GM21447 (cell line): Measurements from ENCODE around the gene MMEL1.

ENCODE experiments used
- ATAC-seq: cut with Tn5 transposase; IDR thresholded peaks from one replicate; pipeline ENCODE4 v1.9.1; 2021; ENCODE audit not compliant: unreplicated experiment

The MMEL1 gene

GRCh38 chr1:2605509-2606395 is 27.1 kb downstream of the MMEL1 start:
- ATAC-seq = no peak

GRCh38 chr1:2604844-2605508 is 27.8 kb downstream of the MMEL1 start:
- ATAC-seq = no peak

GRCh38 chr1:2604156-2604843 is 28.5 kb downstream of the MMEL1 start:
- no peak for ATAC-seq

GRCh38 chr1:2603521-2604155 is 29.2 kb downstream of the MMEL1 start:
- ATAC-seq = no peak

- no peak for ATAC-seq
These were observed 29.8 kb downstream of the MMEL1 start for GRCh38 chr1:2602866-2603520.

GRCh38 chr1:2602311-2602835 is 30.4 kb downstream of the MMEL1 start:
- ATAC-seq = no peak

- ATAC-seq = no peak
These were observed 31.0 kb downstream of the MMEL1 start for GRCh38 chr1:2601721-2602303.

GRCh38 chr1:2598329-2598931 is 34.4 kb downstream of the MMEL1 start:
- no peak for ATAC-seq

GRCh38 chr1:2597441-2598328 is 35.1 kb downstream of the MMEL1 start:
- no peak for ATAC-seq

- no peak for ATAC-seq
These were observed 36.1 kb downstream of the MMEL1 start for GRCh38 chr1:2596530-2597333.

- no peak for ATAC-seq
These were observed 36.8 kb downstream of the MMEL1 start for GRCh38 chr1:2595812-2596529.

GRCh38 chr1:2595261-2595811 is 37.5 kb downstream of the MMEL1 start:
- no peak for ATAC-seq

- ATAC-seq = no peak
These were observed 38.1 kb downstream of the MMEL1 start for GRCh38 chr1:2594641-2595131.

- no peak for ATAC-seq
These were observed 38.7 kb downstream of the MMEL1 start for GRCh38 chr1:2594001-2594640.

GRCh38 chr1:2593251-2593878 is 39.5 kb downstream of the MMEL1 start:
- ATAC-seq = no peak

GRCh38 chr1:2592672-2593071 is 40.1 kb downstream of the MMEL1 start:
- ATAC-seq = no peak
